Left ventricle myocardium inferior (tissue), 1 donor: Measurements from ENCODE around the gene LRRC45. TPM values are rescaled to one million over a fixed set of nuclear protein-coding genes. Genes with fewer than 3 reads are reported as not detected.

ENCODE experiments used
- DNase-seq: peaks from one replicate; pipeline ENCODE4 v3.0.0-alpha.2; 2020
- H3K27ac ChIP-seq: fragments of 200-600 bp; replicated peaks from 2 replicates; pipeline ENCODE4 v1.8.0; 2021
- H3K27me3 ChIP-seq: fragments of 200-600 bp; 2 replicates; pipeline ENCODE4 v1.8.0; 2021; ENCODE audit warnings: low read depth
- H3K36me3 ChIP-seq: fragments of 200-600 bp; 2 replicates; pipeline ENCODE4 v1.8.0; 2021
- H3K4me1 ChIP-seq: fragments of 200-600 bp; 2 replicates; pipeline ENCODE4 v1.8.0; 2021
- H3K4me3 ChIP-seq: fragments of 200-600 bp; 2 replicates; pipeline ENCODE4 v1.8.0; 2021; ENCODE audit warnings: mild to moderate bottlenecking, moderate library complexity
- H3K9me3 ChIP-seq: fragments of 200-600 bp; replicated peaks from 2 replicates; pipeline ENCODE4 v1.8.0; 2021
- intact Hi-C: fragments of 100-400 bp; cut with micrococcal nuclease; formaldehyde crosslinking; loops from one replicate; pipeline ENCODE4 v1.11.0; 2022
- total RNA-seq: library from RNA; stranded (reverse); fragmentation: NEBNext Ultra II Directional; extraction: Animal tissue kit (Norgen Biotek cat#: 25700); gene quantifications from one replicate; pipeline ENCODE4 v1.2.1, GENCODE V29; 2021
- TF ChIP-seq, protein P1 (sequence below): fragments of 200-600 bp; IDR thresholded peaks from 2 replicates; pipeline ENCODE4 v1.8.0; 2021; ENCODE audit warnings: antibody characterized with exemption, mild to moderate bottlenecking, borderline replicate concordance
- donor health status: DM: no; HTN: yes; CAD: no; lungs with severe emphysema.

Gene LRRC45
- total RNA-seq, 1 donor from 2014 or later, result 4.3 TPM

DNA sequence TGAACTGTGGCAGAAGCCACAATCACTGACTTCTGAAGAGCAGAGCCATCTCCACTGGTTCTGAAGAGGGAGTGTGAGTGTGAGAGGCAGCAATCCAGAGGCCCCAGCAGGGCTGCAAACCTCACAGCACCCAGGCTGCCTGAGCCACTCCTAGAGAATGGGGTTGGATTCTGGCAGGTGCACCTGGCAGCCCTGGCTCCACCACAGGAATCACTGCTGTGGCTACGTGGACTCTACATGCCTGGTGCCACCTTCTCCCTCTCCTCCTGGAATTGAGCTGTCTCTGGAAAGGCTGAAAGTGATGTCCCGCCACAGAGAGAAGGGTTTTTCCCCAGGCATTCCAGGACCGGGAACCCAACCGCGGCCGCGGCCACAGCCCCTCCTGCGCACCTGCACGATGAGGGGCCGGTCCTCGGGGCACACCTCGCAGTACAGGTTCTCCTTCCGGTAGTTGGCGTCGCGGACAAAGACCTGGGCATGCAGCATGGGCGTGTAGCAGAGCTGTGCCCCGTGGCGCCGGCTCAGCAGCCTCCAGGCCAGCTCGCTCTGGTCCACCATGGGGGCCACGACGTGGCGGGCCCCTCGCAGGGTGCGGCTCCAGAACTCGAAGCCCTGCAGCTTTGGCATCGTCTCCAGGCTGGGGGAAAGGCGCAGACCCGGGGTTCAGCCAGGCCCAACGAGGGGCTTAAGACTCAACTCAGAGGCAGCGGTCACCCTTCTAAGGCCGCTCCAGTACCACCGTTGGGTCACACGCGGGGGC is 41.5 kb downstream of the LRRC45 start:
- TF ChIP-seq, protein P1, sequence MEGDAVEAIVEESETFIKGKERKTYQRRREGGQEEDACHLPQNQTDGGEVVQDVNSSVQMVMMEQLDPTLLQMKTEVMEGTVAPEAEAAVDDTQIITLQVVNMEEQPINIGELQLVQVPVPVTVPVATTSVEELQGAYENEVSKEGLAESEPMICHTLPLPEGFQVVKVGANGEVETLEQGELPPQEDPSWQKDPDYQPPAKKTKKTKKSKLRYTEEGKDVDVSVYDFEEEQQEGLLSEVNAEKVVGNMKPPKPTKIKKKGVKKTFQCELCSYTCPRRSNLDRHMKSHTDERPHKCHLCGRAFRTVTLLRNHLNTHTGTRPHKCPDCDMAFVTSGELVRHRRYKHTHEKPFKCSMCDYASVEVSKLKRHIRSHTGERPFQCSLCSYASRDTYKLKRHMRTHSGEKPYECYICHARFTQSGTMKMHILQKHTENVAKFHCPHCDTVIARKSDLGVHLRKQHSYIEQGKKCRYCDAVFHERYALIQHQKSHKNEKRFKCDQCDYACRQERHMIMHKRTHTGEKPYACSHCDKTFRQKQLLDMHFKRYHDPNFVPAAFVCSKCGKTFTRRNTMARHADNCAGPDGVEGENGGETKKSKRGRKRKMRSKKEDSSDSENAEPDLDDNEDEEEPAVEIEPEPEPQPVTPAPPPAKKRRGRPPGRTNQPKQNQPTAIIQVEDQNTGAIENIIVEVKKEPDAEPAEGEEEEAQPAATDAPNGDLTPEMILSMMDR, result no peak
- Histone ChIP-seq H3K4me1 (peaks cover 30% of the 10 kb centered on the region), H3K27ac (peak overlapping the region; percentile 86), H3K4me3 (peak overlapping the region; percentile 97), H3K36me3 (peaks cover 39% of the 10 kb centered on the region), H3K9me3 (no peaks in the 10 kb centered on the region), H3K27me3 (no peaks in the 10 kb centered on the region)
- intact Hi-C loops, result no loop called here
- DNase-seq, result no peak

DNA sequence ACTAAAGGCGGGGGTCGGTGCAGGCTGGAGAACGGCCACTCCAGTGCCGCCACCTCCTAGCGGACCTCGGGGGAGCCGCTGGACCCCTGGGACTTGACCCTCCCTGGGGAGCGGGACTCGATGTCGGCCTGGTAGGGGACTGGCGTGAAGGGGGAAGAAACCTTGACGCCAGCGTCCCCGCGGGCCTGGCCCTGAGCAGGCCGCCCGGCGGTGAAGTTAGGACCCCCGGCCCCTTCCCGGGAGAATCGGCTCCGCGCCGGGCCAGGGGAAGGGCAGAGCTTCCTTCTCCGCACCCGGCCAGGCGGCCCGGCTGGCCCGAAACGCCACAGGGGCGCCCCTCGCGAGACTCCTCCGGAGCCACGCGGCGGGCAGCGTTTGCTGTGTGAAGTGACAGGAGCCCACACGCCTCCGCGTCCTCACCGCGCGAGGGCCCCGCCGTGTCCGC is 42.1 kb downstream of the LRRC45 start:
- Histone ChIP-seq H3K36me3 (peaks cover 33% of the 10 kb centered on the region), H3K4me3 (peak overlapping the region; percentile 97), H3K9me3 (no peaks in the 10 kb centered on the region), H3K4me1 (peaks cover 30% of the 10 kb centered on the region), H3K27ac (peak overlapping the region; percentile 86), H3K27me3 (no peaks in the 10 kb centered on the region)
- intact Hi-C loops, result no loop called here
- TF ChIP-seq, protein P1, result no peak
- DNase-seq, result no peak

DNA sequence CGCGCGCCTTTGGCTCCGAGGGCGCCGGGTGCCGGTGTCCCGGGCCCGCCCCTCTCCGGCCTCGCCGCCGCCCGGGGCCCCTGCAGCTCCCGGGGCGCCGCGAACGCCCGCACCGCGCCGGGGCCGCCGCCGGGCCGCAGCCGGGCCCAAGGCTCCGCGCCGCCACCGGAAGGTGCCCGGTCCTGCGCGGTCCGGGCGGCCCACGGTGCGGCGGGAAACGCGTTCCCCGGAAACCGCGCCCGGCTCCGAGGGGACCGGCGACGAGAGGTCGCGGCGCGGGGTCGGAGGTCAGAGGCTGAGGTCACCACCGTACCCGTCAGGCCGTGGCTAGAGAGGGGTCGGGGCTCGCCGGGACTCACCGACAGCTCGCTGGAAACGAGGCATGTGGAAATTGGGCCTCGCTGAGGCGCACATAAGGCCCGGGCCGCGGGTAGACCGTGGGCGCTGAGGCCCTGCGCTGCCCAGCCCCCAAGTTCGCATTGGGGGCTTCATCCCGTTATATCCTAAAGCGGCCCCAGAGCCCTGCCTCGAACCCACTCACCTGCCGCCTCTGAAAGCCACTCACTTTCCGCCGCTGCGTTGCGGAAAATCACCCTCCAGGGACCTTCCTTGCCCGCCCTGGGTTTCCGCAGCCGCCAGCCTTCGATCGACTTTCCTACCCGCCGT is 42.7 kb downstream of the LRRC45 start, which contains the start of gene DUS1L:
DUS1L (minus strand) TSS at position 167 of the 666 bp plus-strand sequence. CDS start 745 bp downstream, outside the sequence.
- Histone ChIP-seq H3K36me3 (peaks cover 27% of the 10 kb centered on the region), H3K4me1 (peaks cover 30% of the 10 kb centered on the region), H3K27ac (peak within 1 kb of the TSS; percentile 86), H3K27me3 (no peaks in the 10 kb centered on the region), H3K4me3 (peak within 1 kb of the TSS; percentile 97), H3K9me3 (no peaks in the 10 kb centered on the region)
- intact Hi-C loops, result no loop called here
- TF ChIP-seq, protein P1, result no peak
- DNase-seq, result peak; percentile 74

DNA sequence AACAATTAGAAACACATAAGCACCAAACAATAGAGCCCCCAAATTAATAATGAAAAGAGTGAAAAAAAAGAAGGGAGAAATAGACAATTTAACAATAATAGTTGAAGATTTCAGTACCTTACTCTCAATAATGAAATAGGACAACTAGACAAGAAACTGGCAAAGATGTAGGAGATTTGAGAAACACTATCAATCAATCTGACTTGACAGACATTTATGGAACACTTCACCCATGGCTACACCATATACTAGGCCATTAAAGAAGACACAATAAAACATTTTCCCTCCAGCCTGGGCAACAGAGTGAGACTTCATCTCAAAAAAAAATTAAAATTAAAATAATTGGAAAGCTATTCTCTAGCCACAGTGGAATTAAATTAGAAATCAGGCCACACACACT is 47.5 kb downstream of the LRRC45 start:
- no peaks in the 10 kb centered on the region for H3K36me3 ChIP-seq
- H3K9me3 ChIP-seq, result no peaks in the 10 kb centered on the region
- DNase-seq, result no peak
- intact Hi-C loops, result no loop called here
- H3K27ac ChIP-seq, result no peak overlapping the region
- H3K27me3 ChIP-seq, result no peaks in the 10 kb centered on the region
- H3K4me3 ChIP-seq, result no peak overlapping the region
- peaks cover 11% of the 10 kb centered on the region for H3K4me1 ChIP-seq
- TF ChIP-seq, protein P1, result no peak

DNA sequence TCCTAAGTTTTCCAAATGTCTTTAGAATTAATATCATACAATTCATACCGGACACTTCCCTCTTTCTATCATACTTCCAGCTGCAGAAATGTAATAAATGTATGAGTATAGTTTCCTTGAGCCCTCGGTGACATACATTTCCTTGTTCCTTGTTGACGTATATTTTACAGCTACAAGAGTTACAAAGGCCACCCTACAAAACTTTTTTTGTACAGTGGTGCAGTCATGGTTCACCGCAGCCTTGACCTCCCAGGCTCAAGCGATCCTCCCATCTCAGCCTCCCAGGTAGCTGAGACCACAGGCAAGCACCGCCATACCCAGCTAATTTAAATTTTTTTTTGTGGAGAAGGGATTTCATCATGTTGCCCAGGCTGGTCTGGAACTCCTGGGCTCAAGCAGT is 49.7 kb downstream of the LRRC45 start:
- Histone ChIP-seq H3K4me3 (no peak overlapping the region), H3K36me3 (no peaks in the 10 kb centered on the region), H3K4me1 (no peaks in the 10 kb centered on the region), H3K9me3 (no peaks in the 10 kb centered on the region), H3K27me3 (no peaks in the 10 kb centered on the region), H3K27ac (no peak overlapping the region)
- TF ChIP-seq, protein P1, result no peak
- no peak for DNase-seq
- intact Hi-C loops, result no loop called here
